Thyroid gland (tissue), 4 donors: ENCODE results near the gene STARD10. TPM values are rescaled to one million over a fixed set of nuclear protein-coding genes. Genes with fewer than 3 reads are reported as not detected.

Experiments
- DNase-seq, 2 donors: peaks; one replicate each; pipeline ENCODE4 v3.0.0-alpha.2; 2019
- H3K27ac ChIP-seq, 3 donors: fragments of 200-600 bp; sonication (generic); 1 replicate in 2 of 3; 2 replicates in 1 of 3; pipeline ENCODE4 v1.5.1; 2016 to 2019; ENCODE audit warnings: mild to moderate bottlenecking in 1 of 3, moderate library complexity in 1 of 3
- H3K27me3 ChIP-seq: fragments of 200-600 bp; sonication (generic); one replicate; pipeline ENCODE4 v1.5.1; 2019
- H3K36me3 ChIP-seq, 2 donors: fragments of 200-600 bp; sonication (generic); one replicate each; pipeline ENCODE4 v1.5.1; 2016 to 2019
- H3K4me1 ChIP-seq, 2 donors: fragments of 200-600 bp; sonication (generic); one replicate each; pipeline ENCODE4 v1.5.1; 2017 to 2019
- H3K4me3 ChIP-seq, 3 donors: fragments of 200-600 bp; sonication (generic); replicated peaks in 1 of 3; 1 replicate in 2 of 3; 2 replicates in 1 of 3; pipeline ENCODE4 v1.5.1; 2016; ENCODE audit warnings: mild to moderate bottlenecking in 1 of 3
- H3K9me3 ChIP-seq: fragments of 200-600 bp; sonication (generic); one replicate; pipeline ENCODE4 v1.5.1; 2017
- CTCF ChIP-seq, 6 experiments: fragments of 200-600 bp in 3 of 6; fragments of 450-650 bp in 3 of 6; sonication (generic) in 3 of 6; IDR thresholded peaks; one replicate each; pipeline ENCODE4 v1.5.1; 2016 to 2019; ENCODE audit warnings: antibody characterized with exemption in 6 of 6, mild to moderate bottlenecking in 2 of 6, inconsistent platforms in 1 of 6, moderate library complexity in 1 of 6
- POLR2A ChIP-seq, 2 donors: fragments of 450-650 bp; IDR thresholded peaks; one replicate each; pipeline ENCODE4 v1.6.1; 2017; ENCODE audit warnings: antibody characterized with exemption in 2 of 2, mild to moderate bottlenecking in 2 of 2, moderate library complexity in 1 of 2
- WGBS, 2 donors: methylation state at CpG; one replicate each; pipeline ENCODE4 v1.1.5; 2017; 5-methylcytosine and 5-hydroxymethylcytosine counted together
- intact Hi-C: fragments of 100-400 bp; cut with DNase I; formaldehyde crosslinking; loops from one replicate; pipeline ENCODE4 v1.15.1; 2023
- total RNA-seq, 4 donors: library from RNA; depleted of rRNA; stranded (reverse); fragments of >200 nt; gene quantifications; one replicate each; pipeline ENCODE4 v1.2.3, GENCODE V29; 2016

STARD10 gene
- total RNA-seq, 4 donors from 2014 or later, result 67.7 to 113 (median 82.0) TPM

DNA sequence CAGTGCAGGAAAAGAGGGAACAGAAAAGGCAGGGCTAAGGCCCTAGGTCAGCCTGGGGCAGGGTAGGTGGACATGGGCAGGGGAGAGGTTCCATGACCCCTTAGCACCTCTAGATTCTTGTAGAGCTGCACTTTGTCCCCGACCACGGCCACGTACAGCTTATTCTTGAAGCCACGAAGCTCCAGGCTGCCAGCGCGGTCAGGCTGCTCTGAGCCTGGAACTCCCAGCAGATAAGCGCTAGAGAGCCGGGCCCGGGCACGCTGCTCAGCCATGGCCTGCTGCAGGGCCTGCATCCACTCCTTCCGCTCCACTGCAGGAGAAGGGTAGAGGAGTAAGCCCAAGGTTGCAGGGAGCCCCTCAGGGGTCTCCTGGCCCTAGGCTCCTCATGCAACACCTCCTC is 83.6 kb downstream of the STARD10 start:
- DNase-seq, result no peak
- whole genome bisulfite sequencing, 2 donors, result 93 to 94% methylated on average over 10 of the region's 11 CpGs
- H3K4me1 ChIP-seq, result peaks cover 6 to 23% of the 10 kb centered on the region in 2 donors
- peaks cover 45 to 48% of the 10 kb centered on the region in 2 donors for H3K36me3 ChIP-seq
- no peak overlapping the region for H3K4me3 ChIP-seq
- no peak overlapping the region for H3K27ac ChIP-seq
- intact Hi-C loops, result no loop called here
- no peak for TF ChIP-seq CTCF (IDR thresholded peaks at IDR 0.05)
- no peak for TF ChIP-seq POLR2A (IDR thresholded peaks at IDR 0.05)
- H3K9me3 ChIP-seq, result no peaks in the 10 kb centered on the region
- H3K27me3 ChIP-seq, result no peaks in the 10 kb centered on the region

GRCh38 chr11:72709478-72710238 is 84.2 kb downstream of the STARD10 start:
- Histone ChIP-seq H3K4me3 (no peak overlapping the region), H3K4me1 (peaks cover 6 to 23% of the 10 kb centered on the region in 2 donors), H3K36me3 (peaks cover 45 to 48% of the 10 kb centered on the region in 2 donors), H3K27me3 (no peaks in the 10 kb centered on the region), H3K9me3 (no peaks in the 10 kb centered on the region), H3K27ac (no peak overlapping the region)
- no peak for DNase-seq
- TF ChIP-seq CTCF (IDR thresholded peaks at IDR 0.05), result no peak
- no peak for TF ChIP-seq POLR2A (IDR thresholded peaks at IDR 0.05)
- intact Hi-C loops, result no loop called here
- WGBS, 2 donors, result 94 to 96% methylated on average over 20 of the region's 20 CpGs

- no peaks in the 10 kb centered on the region for H3K27me3 ChIP-seq
- H3K36me3 ChIP-seq, result peaks cover 54 to 55% of the 10 kb centered on the region in 2 donors
- TF ChIP-seq POLR2A (IDR thresholded peaks at IDR 0.05), result no peak
- no peak for TF ChIP-seq CTCF (IDR thresholded peaks at IDR 0.05)
- H3K27ac ChIP-seq, result no peak overlapping the region
- H3K4me1 ChIP-seq, result peaks cover 17 to 44% of the 10 kb centered on the region in 2 donors
- H3K9me3 ChIP-seq, result no peaks in the 10 kb centered on the region
- intact Hi-C loops, result no loop called here
- no peak overlapping the region for H3K4me3 ChIP-seq
- WGBS, 2 donors, result 87 to 97% methylated on average over 4 to 9 of the region's 9 CpGs
- no peak for DNase-seq
These were observed 86.8 kb downstream of the STARD10 start for GRCh38 chr11:72707032-72707431.

- H3K36me3 ChIP-seq, result peaks cover 54 to 55% of the 10 kb centered on the region in 2 donors
- intact Hi-C loops, result no loop called here
- TF ChIP-seq CTCF (IDR thresholded peaks at IDR 0.05) (no peak), POLR2A (IDR thresholded peaks at IDR 0.05) (no peak)
These were observed 87.3 kb downstream of the STARD10 start for GRCh38 chr11:72706579-72706978.

More at GRCh38 chr11:72706579-72706978, 87.3 kb downstream of the STARD10 start:
- no peaks in the 10 kb centered on the region for H3K27me3 ChIP-seq
- no peaks in the 10 kb centered on the region for H3K9me3 ChIP-seq
- no peak overlapping the region for H3K27ac ChIP-seq
- no peak overlapping the region for H3K4me3 ChIP-seq
- no peak for DNase-seq
- 94 to 95% methylated on average over 5 of the region's 5 CpGs for WGBS, 2 donors
- H3K4me1 ChIP-seq, result peaks cover 17 to 44% of the 10 kb centered on the region in 2 donors
